Measurements from ENCODE around the gene ZNF862. TPM values are rescaled to one million over a fixed set of nuclear protein-coding genes. Genes with fewer than 3 reads are reported as not detected.

ZNF862 gene
- total and polyA plus RNA-seq, 2 donors (not counting 3 experiments of a cell fraction or from before 2014, with no cell fraction given) = 10.8 to 14.7 TPM

- Histone ChIP-seq H3K4me2 (ENCODE audit: insufficient read depth, low read length) (no peak overlapping the region), H4K20me1 (replicated peaks; ENCODE audit: control insufficient read depth, extremely low read depth, insufficient read depth, low read length) (no peaks in the 10 kb centered on the region), H3K79me2 (ENCODE audit: control insufficient read depth, insufficient read depth, low read length) (no peaks in the 10 kb centered on the region), H3K9me1 (replicated peaks; ENCODE audit: control insufficient read depth, extremely low read depth, insufficient read depth, low read length) (no peaks in the 10 kb centered on the region), H3K9me3 (replicated peaks; ENCODE audit: control insufficient read depth, insufficient read depth, low read length) (no peaks in the 10 kb centered on the region), H3K36me3 (ENCODE audit: control insufficient read depth in 2 of 2, extremely low read depth in 1 of 2, insufficient read depth in 2 of 2, low read length in 2 of 2) (peaks cover 0 to 2% of the 10 kb centered on the region in 2 experiments), H3K4me3 (replicated peaks in 1 of 3; ENCODE audit: insufficient read depth in 1 of 3, low read depth in 1 of 3, low read length in 3 of 3) (no peak overlapping the region), H3K9ac (replicated peaks; ENCODE audit: extremely low read depth, insufficient read depth, low read length) (no peak overlapping the region), H3K27me3 (ENCODE audit: control insufficient read depth in 2 of 2, insufficient read depth in 2 of 2, low read length in 2 of 2) (no peaks in the 10 kb centered on the region), H3K27ac (ENCODE audit: insufficient read depth, low read depth, low read length) (no peak overlapping the region), H2AFZ (ENCODE audit: low read depth, low read length) (no peak overlapping the region), H3K4me1 (ENCODE audit: control insufficient read depth, extremely low read depth, insufficient read depth, low read length) (peaks cover 4% of the 10 kb centered on the region)
- DNase-seq (ENCODE audit: low read depth, low spot score) (no peak), FAIRE-seq (no peak)
- intact Hi-C loops (cut with micrococcal nuclease) = no loop called here
- TF ChIP-seq GATA2 (IDR thresholded peaks at IDR 0.05; ENCODE audit: insufficient read depth, insufficient read length, low read depth, low read length) (no peak), POLR2AphosphoS5 (IDR thresholded peaks at IDR 0.05; ENCODE audit: insufficient read depth, low read depth, low read length) (no peak), MAX (IDR thresholded peaks at IDR 0.05; ENCODE audit: insufficient read depth, insufficient read length) (no peak), FOS (IDR thresholded peaks at IDR 0.05; ENCODE audit: borderline replicate concordance, insufficient read depth, low read length) (no peak), EZH2 (IDR thresholded peaks at IDR 0.05; ENCODE audit: borderline replicate concordance, low read depth, low read length, severe bottlenecking) (no peak), POLR2A (IDR thresholded peaks at IDR 0.05; ENCODE audit: low read depth, low read length) (no peak), CTCF (IDR thresholded peaks at IDR 0.05; ENCODE audit: extremely low read depth in 1 of 2, insufficient read depth in 1 of 2, low read depth in 1 of 2, low read length in 2 of 2) (no peak), MYC (IDR thresholded peaks at IDR 0.05; ENCODE audit: low read depth, low read length) (no peak)
- CTCF ChIA-PET = no interaction called here
- no TSS peak for BruUV-seq (replicated peaks)
- dilution Hi-C loops (cut with MboI; ENCODE audit: extremely low pct_ligation_motif_present, low sequenced_read_pairs) = no loop called here
- POLR2A ChIA-PET = no interaction called here
These were observed 25.3 kb downstream of the ZNF862 start for GRCh38 chr7:149863500-149863899.

All from endothelial cell of umbilical vein (primary cell).